ENCODE data around the gene PTPRG. TPM values are rescaled to one million over a fixed set of nuclear protein-coding genes. Genes with fewer than 3 reads are reported as not detected.

The PTPRG gene
- total RNA-seq, 1 experiment from 2014 or later: 69.3 TPM

GRCh38 chr3:61595288-61595687 lies 33.9 kb downstream of the PTPRG start:
- Mint-ChIP-seq H3K36me3 (ENCODE audit: insufficient read depth in 1 of 3, low read depth in 3 of 3) (peaks cover 0 to 7% (median 2%) of the 10 kb centered on the region in 3 experiments; a peak in 5 of 7 replicates), H3K4me1 (peaks cover 56 to 68% of the 10 kb centered on the region in 2 experiments), H3K27me3 (ENCODE audit: low read depth) (no peaks in the 10 kb centered on the region), H3K27ac (peak overlapping the region in 2 of 3 experiments; percentile 35 to 41; a peak in 2 of 7 replicates), H3K4me3 (no peak overlapping the region), H3K9me3 (no peaks in the 10 kb centered on the region)
- Histone ChIP-seq H4K20me1 (ENCODE audit: control insufficient read depth, insufficient read depth, insufficient read length) (no peaks in the 10 kb centered on the region), H4K8ac (replicated peaks; ENCODE audit: insufficient read length, low read depth, low read length) (no peak overlapping the region), H3K4ac (ENCODE audit: low read depth, low read length) (no peak overlapping the region), H3K4me1 (ENCODE audit: insufficient read depth, low read length) (peaks cover 29% of the 10 kb centered on the region), H3K79me2 (ENCODE audit: insufficient read depth, low read length) (peaks cover 75% of the 10 kb centered on the region), H3K23ac (ENCODE audit: insufficient read length, low read depth, low read length) (no peak overlapping the region), H3K4me2 (ENCODE audit: insufficient read depth, insufficient read length, low read length) (no peak overlapping the region), H2AFZ (ENCODE audit: low read length) (no peak overlapping the region), H3K27ac (ENCODE audit: insufficient read length, low read depth, low read length) (no peak overlapping the region), H3K27me3 (ENCODE audit: insufficient read depth, low read length) (no peaks in the 10 kb centered on the region), H3K23me2 (ENCODE audit: insufficient read length, low read depth, low read length, poor library complexity, severe bottlenecking) (no peaks in the 10 kb centered on the region), H3K56ac (ENCODE audit: insufficient read length, low read depth, low read length) (no peak overlapping the region), H3T11ph (ENCODE audit: low read length) (no peak overlapping the region), H2AK5ac (ENCODE audit: insufficient read length, low read length) (no peak overlapping the region), H3K79me1 (ENCODE audit: insufficient read depth, low read depth, low read length, poor library complexity, severe bottlenecking) (peaks cover 15% of the 10 kb centered on the region), H3K9me3 (ENCODE audit: control insufficient read depth, low read depth, low read length) (no peaks in the 10 kb centered on the region), H2BK5ac (ENCODE audit: insufficient read length, low read length) (no peak overlapping the region), H2BK12ac (ENCODE audit: insufficient read length, low read depth, low read length) (no peak overlapping the region), H2BK15ac (ENCODE audit: low read depth, low read length) (no peak overlapping the region), H3K14ac (ENCODE audit: insufficient read depth, low read length) (no peak overlapping the region), H2BK120ac (ENCODE audit: low read depth, low read length, poor library complexity, severe bottlenecking) (no peak overlapping the region), H4K5ac (ENCODE audit: insufficient read length, low read depth, low read length) (no peak overlapping the region), H3K9ac (ENCODE audit: extremely low read depth, insufficient read length, low read length) (no peak overlapping the region), H2BK20ac (ENCODE audit: low read depth, low read length, poor library complexity, severe bottlenecking) (no peak overlapping the region), H4K91ac (ENCODE audit: insufficient read length, low read depth, low read length) (no peak overlapping the region), H3K18ac (ENCODE audit: insufficient read length, low read depth, low read length) (no peak overlapping the region)
- WGBS (ENCODE audit: extremely low coverage, insufficient read length, low lambda C conversion rate): no CpG with 5 or more reads among the region's 1 CpG
- TF ChIP-seq CTCF (conservative IDR thresholded peaks at IDR 0.05): no peak
- DNase-seq: no peak
